SU-DHL-6 (cell line): ENCODE data around the gene SIL1.

Source experiments
- H2AFZ ChIP-seq: fragments of 200-600 bp; sonication (generic); 2 replicates; pipeline ENCODE4 v1.6.1; 2014; ENCODE audit warnings: low read depth, mild to moderate bottlenecking, moderate library complexity, mixed read lengths, antibody characterized with exemption, low read length; ENCODE audit not compliant: severe bottlenecking
- H3F3A ChIP-seq: fragments of 200-600 bp; shearing (Covaris generic); 2 replicates; pipeline ENCODE4 v1.6.0; 2016; ENCODE audit warnings: antibody characterized with exemption, mild to moderate bottlenecking; ENCODE audit not compliant: insufficient read depth
- H3K27ac ChIP-seq: fragments of 200-600 bp; sonication (generic); 2 replicates; pipeline ENCODE4 v1.5.1; 2016; ENCODE audit warnings: low read depth, mild to moderate bottlenecking, low read length, moderate library complexity, mixed read lengths
- H3K27me3 ChIP-seq: fragments of 200-600 bp; sonication (generic), shearing (Covaris generic); 2 replicates; pipeline ENCODE4 v1.6.0; 2014; ENCODE audit warnings: mild to moderate bottlenecking, low read length
- H3K36me3 ChIP-seq: fragments of 200-600 bp; sonication (generic); 2 replicates; pipeline ENCODE4 v1.6.1; 2014; ENCODE audit warnings: mild to moderate bottlenecking, low read length, mixed read lengths
- H3K4me2 ChIP-seq: fragments of 300-600, 200-600 bp; shearing (Covaris generic), sonication (generic); 2 replicates; pipeline ENCODE4 v1.6.0; 2014; ENCODE audit warnings: low read length, low read depth, mild to moderate bottlenecking; ENCODE audit not compliant: poor library complexity, severe bottlenecking
- H3K4me3 ChIP-seq: fragments of 200-600 bp; sonication (generic); 2 replicates; pipeline ENCODE4 v1.5.1; 2014; ENCODE audit warnings: antibody characterized with exemption, low read length, mild to moderate bottlenecking, mixed read lengths; ENCODE audit not compliant: insufficient read depth, poor library complexity, severe bottlenecking
- H3K79me2 ChIP-seq: fragments of 200-600 bp; sonication (generic); 2 replicates; pipeline ENCODE4 v1.6.1; 2014; ENCODE audit warnings: mild to moderate bottlenecking, low read length, moderate library complexity; ENCODE audit not compliant: insufficient read depth
- H3K9ac ChIP-seq: fragments of 200-600 bp; sonication (generic); 2 replicates; pipeline ENCODE4 v1.7.0; 2014; ENCODE audit warnings: mild to moderate bottlenecking, low read length
- H3K9me2 ChIP-seq: fragments of 200-600 bp; sonication (generic); replicated peaks from 2 replicates; pipeline ENCODE4 v1.6.1; 2014; ENCODE audit warnings: low read length; ENCODE audit not compliant: insufficient read depth
- H3K9me3 ChIP-seq: fragments of 200-600 bp; sonication (generic); 2 replicates; pipeline ENCODE4 v1.6.1; 2014; ENCODE audit warnings: low read length, mixed read lengths; ENCODE audit not compliant: insufficient read depth
- H4K20me1 ChIP-seq: fragments of 200-600 bp; sonication (generic); 2 replicates; pipeline ENCODE4 v1.6.1; 2014; ENCODE audit warnings: low read depth, mild to moderate bottlenecking, antibody characterized with exemption, low read length, moderate library complexity, mixed read lengths
- CTCF ChIP-seq: fragments of 200-600 bp; sonication (generic); IDR thresholded peaks from one replicate; pipeline ENCODE4 v1.5.1; 2017; ENCODE audit warnings: antibody characterized with exemption, mild to moderate bottlenecking, low read length, moderate library complexity; ENCODE audit not compliant: insufficient read depth, poor library complexity, severe bottlenecking
- EZH2phosphoT487 ChIP-seq: fragments of 200-600 bp; sonication (generic), shearing (Covaris generic); conservative IDR thresholded peaks from 2 replicates; pipeline ENCODE4 v1.6.1; 2018; ENCODE audit warnings: mild to moderate bottlenecking, antibody characterized with exemption, low read length, moderate library complexity, mixed read lengths

Gene SIL1

DNA sequence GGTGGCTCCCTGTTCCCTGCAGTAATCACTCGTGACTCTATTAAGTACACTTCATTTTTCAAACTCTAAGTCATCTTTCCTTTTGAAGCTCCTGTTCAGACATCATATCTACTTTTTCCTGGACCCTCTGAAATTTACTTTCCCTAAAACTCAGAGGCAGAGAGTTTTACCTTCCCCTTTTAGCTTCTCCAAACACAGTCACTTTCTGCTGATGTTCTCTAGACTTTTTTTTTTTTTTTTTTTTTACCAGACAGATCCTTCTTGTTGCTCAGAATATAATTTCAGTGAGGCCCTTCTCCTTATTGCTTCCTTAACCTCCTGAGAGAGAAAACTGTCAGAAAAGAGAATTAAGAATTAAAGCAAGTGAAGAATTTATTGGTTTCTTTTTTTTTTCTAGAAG lies 236.4 kb downstream of the SIL1 start:
- H3K9me3 ChIP-seq: no peaks in the 10 kb centered on the region
- H3F3A ChIP-seq: no peaks in the 10 kb centered on the region
- TF ChIP-seq EZH2phosphoT487: no peak
- no peaks in the 10 kb centered on the region for H3K9me2 ChIP-seq
- no peak overlapping the region for H3K9ac ChIP-seq
- H3K27ac ChIP-seq: no peak overlapping the region
- H3K79me2 ChIP-seq: no peaks in the 10 kb centered on the region
- no peaks in the 10 kb centered on the region for H3K36me3 ChIP-seq
- H3K4me2 ChIP-seq: no peak overlapping the region
- no peak overlapping the region for H2AFZ ChIP-seq
- no peaks in the 10 kb centered on the region for H4K20me1 ChIP-seq
- no peak overlapping the region for H3K4me3 ChIP-seq
- H3K27me3 ChIP-seq: no peaks in the 10 kb centered on the region

- Histone ChIP-seq H3K27ac (no peak overlapping the region), H3K4me2 (no peak overlapping the region), H3K9me3 (no peaks in the 10 kb centered on the region)
These were observed 236.9 kb downstream of the SIL1 start for GRCh38 chr5:138961221-138961620.

DNA sequence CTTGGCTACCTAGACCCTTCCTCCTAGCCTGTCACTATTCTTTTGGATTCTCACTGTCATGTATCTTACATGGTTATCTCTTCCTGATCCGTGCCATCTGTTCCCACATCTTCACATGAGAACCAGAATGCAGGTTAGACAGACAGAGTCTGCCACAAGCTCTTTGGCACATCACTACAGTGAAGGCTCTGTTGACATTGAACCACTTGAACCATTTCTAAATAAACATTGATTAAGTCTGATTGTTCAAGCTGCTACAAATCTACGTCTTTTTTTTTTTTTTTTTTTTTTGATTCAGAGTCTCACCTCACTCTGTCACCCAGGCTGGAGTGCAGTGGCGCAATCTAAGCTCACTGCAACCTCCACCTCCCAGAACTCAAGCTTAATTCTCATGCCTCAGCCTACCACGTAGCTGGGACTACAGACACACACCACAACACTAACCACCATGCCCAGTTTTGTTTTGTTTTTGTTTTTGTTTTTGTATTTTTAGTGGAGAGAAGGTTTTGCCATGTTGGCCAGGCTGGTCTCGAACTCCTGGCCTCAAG lies 237.9 kb downstream of the SIL1 start:
- no peaks in the 10 kb centered on the region for H3F3A ChIP-seq
- no peak overlapping the region for H2AFZ ChIP-seq
- no peaks in the 10 kb centered on the region for H3K36me3 ChIP-seq
- no peak overlapping the region for H3K4me3 ChIP-seq
- no peak overlapping the region for H3K27ac ChIP-seq
- TF ChIP-seq EZH2phosphoT487 (no peak), CTCF (no peak)
- H3K4me2 ChIP-seq: no peak overlapping the region
- no peaks in the 10 kb centered on the region for H4K20me1 ChIP-seq
- no peaks in the 10 kb centered on the region for H3K9me2 ChIP-seq
- no peak overlapping the region for H3K9ac ChIP-seq
- no peaks in the 10 kb centered on the region for H3K79me2 ChIP-seq
- no peaks in the 10 kb centered on the region for H3K9me3 ChIP-seq
- no peaks in the 10 kb centered on the region for H3K27me3 ChIP-seq

More at GRCh38 chr5:138961221-138961620, 236.9 kb downstream of the SIL1 start:
- H2AFZ ChIP-seq: no peak overlapping the region
- H3F3A ChIP-seq: no peaks in the 10 kb centered on the region
- TF ChIP-seq CTCF (no peak), EZH2phosphoT487 (no peak)
- no peaks in the 10 kb centered on the region for H3K9me2 ChIP-seq
- no peaks in the 10 kb centered on the region for H4K20me1 ChIP-seq
- no peak overlapping the region for H3K9ac ChIP-seq
- no peaks in the 10 kb centered on the region for H3K36me3 ChIP-seq
- H3K27me3 ChIP-seq: no peaks in the 10 kb centered on the region
- no peak overlapping the region for H3K4me3 ChIP-seq
- H3K79me2 ChIP-seq: no peaks in the 10 kb centered on the region

GRCh38 chr5:138956801-138957200 lies 241.4 kb downstream of the SIL1 start:
- Histone ChIP-seq H3K4me3 (no peak overlapping the region), H4K20me1 (no peaks in the 10 kb centered on the region), H3K36me3 (no peaks in the 10 kb centered on the region), H3K27me3 (no peaks in the 10 kb centered on the region), H3K9me2 (no peaks in the 10 kb centered on the region), H3K79me2 (no peaks in the 10 kb centered on the region), H3K4me2 (no peak overlapping the region), H3K9me3 (no peaks in the 10 kb centered on the region), H3K27ac (no peak overlapping the region), H3F3A (no peaks in the 10 kb centered on the region), H3K9ac (no peak overlapping the region), H2AFZ (no peak overlapping the region)
- TF ChIP-seq EZH2phosphoT487: no peak
- TF ChIP-seq CTCF: no peak
